Thyroid gland (tissue), 4 donors: ENCODE results near the gene ME3. TPM values are rescaled to one million over a fixed set of nuclear protein-coding genes. Genes with fewer than 3 reads are reported as not detected.

Source experiments
- DNase-seq, 2 donors: peaks; one replicate each; pipeline ENCODE4 v3.0.0-alpha.2; 2019
- H3K27ac ChIP-seq, 3 donors: fragments of 200-600 bp; sonication (generic); 1 replicate in 2 of 3; 2 replicates in 1 of 3; pipeline ENCODE4 v1.5.1; 2016 to 2019; ENCODE audit warnings: mild to moderate bottlenecking in 1 of 3, moderate library complexity in 1 of 3
- H3K27me3 ChIP-seq: fragments of 200-600 bp; sonication (generic); one replicate; pipeline ENCODE4 v1.5.1; 2019
- H3K36me3 ChIP-seq, 2 donors: fragments of 200-600 bp; sonication (generic); one replicate each; pipeline ENCODE4 v1.5.1; 2016 to 2019
- H3K4me1 ChIP-seq, 2 donors: fragments of 200-600 bp; sonication (generic); one replicate each; pipeline ENCODE4 v1.5.1; 2017 to 2019
- H3K4me3 ChIP-seq, 3 donors: fragments of 200-600 bp; sonication (generic); replicated peaks in 1 of 3; 1 replicate in 2 of 3; 2 replicates in 1 of 3; pipeline ENCODE4 v1.5.1; 2016; ENCODE audit warnings: mild to moderate bottlenecking in 1 of 3
- H3K9me3 ChIP-seq: fragments of 200-600 bp; sonication (generic); one replicate; pipeline ENCODE4 v1.5.1; 2017
- CTCF ChIP-seq, 6 experiments: fragments of 200-600 bp in 3 of 6; fragments of 450-650 bp in 3 of 6; sonication (generic) in 3 of 6; IDR thresholded peaks; one replicate each; pipeline ENCODE4 v1.5.1; 2016 to 2019; ENCODE audit warnings: antibody characterized with exemption in 6 of 6, mild to moderate bottlenecking in 2 of 6, inconsistent platforms in 1 of 6, moderate library complexity in 1 of 6
- POLR2A ChIP-seq, 2 donors: fragments of 450-650 bp; IDR thresholded peaks; one replicate each; pipeline ENCODE4 v1.6.1; 2017; ENCODE audit warnings: antibody characterized with exemption in 2 of 2, mild to moderate bottlenecking in 2 of 2, moderate library complexity in 1 of 2
- WGBS, 2 donors: methylation state at CpG; one replicate each; pipeline ENCODE4 v1.1.5; 2017; 5-methylcytosine and 5-hydroxymethylcytosine counted together
- intact Hi-C: fragments of 100-400 bp; cut with DNase I; formaldehyde crosslinking; loops from one replicate; pipeline ENCODE4 v1.15.1; 2023
- total RNA-seq, 4 donors: library from RNA; depleted of rRNA; stranded (reverse); fragments of >200 nt; gene quantifications; one replicate each; pipeline ENCODE4 v1.2.3, GENCODE V29; 2016

The ME3 gene
- total RNA-seq, 4 donors from 2014 or later: 29.1 to 53.5 (median 37.1) TPM

GRCh38 chr11:86483940-86484794, 188.2 kb downstream of the ME3 start:
- Histone ChIP-seq H3K4me1 (peaks cover 0 to 16% of the 10 kb centered on the region in 2 donors), H3K9me3 (no peaks in the 10 kb centered on the region), H3K36me3 (no peaks in the 10 kb centered on the region), H3K27ac (peak overlapping the region in 2 of 3 donors; percentile 26 to 45), H3K4me3 (no peak overlapping the region), H3K27me3 (no peaks in the 10 kb centered on the region)
- TF ChIP-seq POLR2A (IDR thresholded peaks at IDR 0.05) (no peak), CTCF (IDR thresholded peaks at IDR 0.05) (no peak)
- 56 to 59% methylated on average over 7 of the region's 7 CpGs for WGBS, 2 donors
- intact Hi-C loops: no loop called here
- DNase-seq: no peak

GRCh38 chr11:86483610-86483939, 188.8 kb downstream of the ME3 start:
- DNase-seq: no peak
- 84 to 86% methylated on average over 3 of the region's 3 CpGs for WGBS, 2 donors
- no peaks in the 10 kb centered on the region for H3K36me3 ChIP-seq
- no peak overlapping the region for H3K4me3 ChIP-seq
- H3K9me3 ChIP-seq: no peaks in the 10 kb centered on the region
- intact Hi-C loops: no loop called here
- peaks cover 0 to 16% of the 10 kb centered on the region in 2 donors for H3K4me1 ChIP-seq
- H3K27ac ChIP-seq: peak overlapping the region in 2 of 3 donors; percentile 26 to 45
- no peaks in the 10 kb centered on the region for H3K27me3 ChIP-seq
- no peak for TF ChIP-seq POLR2A (IDR thresholded peaks at IDR 0.05)
- TF ChIP-seq CTCF (IDR thresholded peaks at IDR 0.05): no peak

- Histone ChIP-seq H3K27me3 (no peaks in the 10 kb centered on the region), H3K36me3 (no peaks in the 10 kb centered on the region), H3K27ac (no peak overlapping the region), H3K9me3 (no peaks in the 10 kb centered on the region), H3K4me1 (peaks cover 1 to 22% of the 10 kb centered on the region in 2 donors), H3K4me3 (no peak overlapping the region)
- intact Hi-C loops: no loop called here
- WGBS, 2 donors: 81 to 83% methylated on average over 2 of the region's 2 CpGs
- no peak for TF ChIP-seq POLR2A (IDR thresholded peaks at IDR 0.05)
- no peak for TF ChIP-seq CTCF (IDR thresholded peaks at IDR 0.05)
- DNase-seq: no peak
These were observed 189.7 kb downstream of the ME3 start for GRCh38 chr11:86482692-86483091.

- no peak overlapping the region for H3K27ac ChIP-seq
- TF ChIP-seq CTCF (IDR thresholded peaks at IDR 0.05) (no peak), POLR2A (IDR thresholded peaks at IDR 0.05) (no peak)
- intact Hi-C loops: no loop called here
- WGBS, 2 donors: 80 to 88% methylated on average over 1 of the region's 1 CpG
- no peak for DNase-seq
- H3K36me3 ChIP-seq: no peaks in the 10 kb centered on the region
- no peaks in the 10 kb centered on the region for H3K9me3 ChIP-seq
- H3K4me3 ChIP-seq: no peak overlapping the region
- peaks cover 4 to 25% of the 10 kb centered on the region in 2 donors for H3K4me1 ChIP-seq
- no peaks in the 10 kb centered on the region for H3K27me3 ChIP-seq
These were observed 191.0 kb downstream of the ME3 start for GRCh38 chr11:86481399-86481798.

GRCh38 chr11:86478348-86478747, 194.1 kb downstream of the ME3 start:
- Histone ChIP-seq H3K36me3 (no peaks in the 10 kb centered on the region), H3K27me3 (no peaks in the 10 kb centered on the region), H3K9me3 (no peaks in the 10 kb centered on the region), H3K4me1 (peaks cover 4 to 19% of the 10 kb centered on the region in 2 donors), H3K27ac (no peak overlapping the region), H3K4me3 (no peak overlapping the region)
- intact Hi-C loops: no loop called here
- no peak for DNase-seq
- TF ChIP-seq CTCF (IDR thresholded peaks at IDR 0.05): no peak
- TF ChIP-seq POLR2A (IDR thresholded peaks at IDR 0.05): no peak
